GM23248 (cell line): ENCODE measurements around the gene MBTPS1. TPM values are rescaled to one million over a fixed set of nuclear protein-coding genes. Genes with fewer than 3 reads are reported as not detected.

Experiments
- DNase-seq: peaks from one replicate; pipeline ENCODE4 v3.0.0-alpha.2; 2015
- H2AFZ ChIP-seq: fragments of 200-600 bp; sonication (generic); 2 replicates; pipeline ENCODE4 v1.6.1; 2016; ENCODE audit warnings: antibody characterized with exemption
- H3F3A ChIP-seq: fragments of 200-600 bp; sonication (generic); 2 replicates; pipeline ENCODE4 v1.6.1; 2016; ENCODE audit warnings: mild to moderate bottlenecking, antibody characterized with exemption, mixed run types; ENCODE audit not compliant: insufficient read depth
- H3K27ac ChIP-seq: fragments of 200-600 bp; sonication (generic); 2 replicates; pipeline ENCODE4 v1.5.1; 2016; ENCODE audit warnings: mild to moderate bottlenecking
- H3K27me3 ChIP-seq: fragments of 200-600 bp; sonication (generic); replicated peaks from 2 replicates; pipeline ENCODE4 v1.6.1; 2016; ENCODE audit warnings: mild to moderate bottlenecking; ENCODE audit not compliant: insufficient read depth
- H3K36me3 ChIP-seq: fragments of 200-600 bp; sonication (generic); 2 replicates; pipeline ENCODE4 v1.6.1; 2016; ENCODE audit warnings: low read depth, mild to moderate bottlenecking
- H3K4me1 ChIP-seq: fragments of 200-600 bp; sonication (generic); 2 replicates; pipeline ENCODE4 v1.6.1; 2016; ENCODE audit warnings: mild to moderate bottlenecking; ENCODE audit not compliant: insufficient read depth
- H3K4me2 ChIP-seq: fragments of 200-600 bp; sonication (generic); one replicate; pipeline ENCODE4 v1.6.1; 2016; ENCODE audit warnings: mild to moderate bottlenecking; ENCODE audit not compliant: unreplicated experiment
- H3K4me3 ChIP-seq: fragments of 200-600 bp; sonication (generic); 2 replicates; pipeline ENCODE4 v1.5.1; 2016; ENCODE audit warnings: mild to moderate bottlenecking
- H3K79me2 ChIP-seq: fragments of 200-600 bp; sonication (generic); 2 replicates; pipeline ENCODE4 v1.6.1; 2016; ENCODE audit warnings: mild to moderate bottlenecking; ENCODE audit not compliant: insufficient read depth
- H3K9ac ChIP-seq: fragments of 200-600 bp; sonication (generic); 2 replicates; pipeline ENCODE4 v1.6.1; 2016; ENCODE audit warnings: mild to moderate bottlenecking
- H3K9me2 ChIP-seq: fragments of 200-600 bp; sonication (generic); 2 replicates; pipeline ENCODE4 v1.6.1; 2016; ENCODE audit warnings: mixed run types, mild to moderate bottlenecking, moderate library complexity; ENCODE audit not compliant: insufficient read depth
- H3K9me3 ChIP-seq: fragments of 200-600 bp; sonication (generic); one replicate; pipeline ENCODE4 v1.6.1; 2017; ENCODE audit warnings: low read depth
- H4K20me1 ChIP-seq: fragments of 200-600 bp; sonication (generic); 2 replicates; pipeline ENCODE4 v1.6.0; 2016; ENCODE audit not compliant: insufficient read depth
- EZH2 ChIP-seq: fragments of 200-600 bp; sonication (generic); IDR thresholded peaks from 2 replicates; pipeline ENCODE4 v1.6.1; 2018; ENCODE audit warnings: antibody characterized with exemption, mild to moderate bottlenecking; ENCODE audit not compliant: insufficient read depth, poor library complexity, severe bottlenecking
- EZH2phosphoT487 ChIP-seq: fragments of 200-600 bp; sonication (generic); IDR thresholded peaks from 2 replicates; pipeline ENCODE4 v1.6.1; 2018; ENCODE audit warnings: antibody characterized with exemption, moderate library complexity, mild to moderate bottlenecking, low read depth; ENCODE audit not compliant: insufficient read depth
- WGBS, 2 experiments: methylation state at CpG; one replicate each; pipeline ENCODE4 v1.1.6; 2015 to 2017; ENCODE audit warnings: low lambda C conversion rate in 2 of 2, low coverage in 1 of 2; ENCODE audit errors: missing lambda C conversion rate in 2 of 2; 5-methylcytosine and 5-hydroxymethylcytosine counted together
- in situ Hi-C: fragments of 300-500 bp; cut with MboI; formaldehyde crosslinking; loops from 2 replicates; pipeline ENCODE4 v1.15.0; 2020
- polyA plus RNA-seq: library from polyadenylated mRNA; unstranded; fragments of >200 nt; fragmentation: Nextera tagmentation; extraction: Ambion mirVana; gene quantifications from 2 replicates; pipeline ENCODE4 v1.2.1, GENCODE V29; 2016
- total RNA-seq: library from RNA; depleted of rRNA; stranded (reverse); fragments of >200 nt; shearing (Covaris generic); gene quantifications from 2 replicates; pipeline ENCODE4 v1.2.3, GENCODE V29; 2014

MBTPS1 gene
- total and polyA plus RNA-seq, 2 experiments from 2014 or later: 84.0 to 95.7 TPM

DNA sequence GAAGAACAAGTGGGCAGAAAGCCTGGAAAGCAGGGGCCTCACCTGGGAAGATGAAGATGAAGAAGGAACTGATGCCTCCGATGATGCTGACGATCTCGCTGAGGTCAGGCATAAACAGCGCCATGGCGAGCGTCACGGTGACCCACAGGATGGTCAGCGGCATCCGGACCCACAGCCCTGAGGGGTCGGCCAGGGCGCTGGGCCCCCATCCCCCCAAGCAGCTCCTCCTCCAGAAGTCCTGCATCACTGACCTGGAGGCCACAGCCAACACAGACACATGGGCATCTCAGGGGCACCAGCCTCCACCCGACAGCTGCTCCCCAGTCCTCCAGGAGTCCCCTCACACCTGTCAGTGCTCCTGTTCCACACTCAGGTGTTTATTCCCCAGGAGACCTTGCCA, 100.3 kb downstream of the MBTPS1 start:
- no peaks in the 10 kb centered on the region for H3K4me1 ChIP-seq
- 84 to 94% methylated on average over 3 to 11 of the region's 12 CpGs for WGBS, 2 experiments

DNA sequence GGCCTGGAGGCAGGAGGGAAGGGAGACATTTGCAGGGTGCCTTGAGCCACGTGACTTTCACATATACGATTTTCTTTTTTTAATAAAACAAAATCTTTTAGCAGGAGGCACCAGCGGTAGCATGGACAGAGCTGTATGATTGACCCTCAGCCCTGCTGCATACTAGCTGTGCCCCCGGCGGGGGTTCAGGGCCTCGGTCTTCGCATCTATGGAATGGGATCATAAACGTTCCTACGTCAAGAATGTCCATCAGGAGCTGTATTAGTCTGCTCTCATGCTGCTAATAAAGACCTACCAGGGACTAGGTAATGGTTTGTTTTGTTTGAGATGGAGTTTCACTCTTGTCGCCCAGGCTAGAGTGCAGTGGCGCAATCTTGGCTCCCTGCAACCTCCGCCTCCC, 101.3 kb downstream of the MBTPS1 start:
- Histone ChIP-seq H3K4me2 (no peak overlapping the region), H3F3A (no peaks in the 10 kb centered on the region), H3K27ac (no peak overlapping the region), H3K27me3 (0 out of 2 replicates have a peak, but pooled peaks cover 5% of the 10 kb centered on the region), H3K9me2 (no peaks in the 10 kb centered on the region), H4K20me1 (no peaks in the 10 kb centered on the region), H2AFZ (no peak overlapping the region), H3K36me3 (no peaks in the 10 kb centered on the region), H3K9ac (no peak overlapping the region), H3K9me3 (no peaks in the 10 kb centered on the region), H3K4me3 (no peak overlapping the region), H3K4me1 (no peaks in the 10 kb centered on the region), H3K79me2 (no peaks in the 10 kb centered on the region)
- 68 to 71% methylated on average over 12 of the region's 12 CpGs for WGBS, 2 experiments
- DNase-seq: no peak
- in situ Hi-C loops: no loop called here
- no peak for TF ChIP-seq EZH2phosphoT487
- TF ChIP-seq EZH2: no peak

More for the DNA sequence above, 100.3 kb downstream of the MBTPS1 start:
- Histone ChIP-seq H3K9me2 (no peaks in the 10 kb centered on the region), H3K4me3 (no peak overlapping the region), H3K9ac (no peak overlapping the region), H2AFZ (no peak overlapping the region), H3K4me2 (no peak overlapping the region), H4K20me1 (no peaks in the 10 kb centered on the region), H3F3A (no peaks in the 10 kb centered on the region), H3K9me3 (no peaks in the 10 kb centered on the region), H3K27ac (no peak overlapping the region), H3K36me3 (no peaks in the 10 kb centered on the region), H3K79me2 (no peaks in the 10 kb centered on the region), H3K27me3 (0 out of 2 replicates have a peak, but pooled peaks cover 5% of the 10 kb centered on the region)
- TF ChIP-seq EZH2phosphoT487: no peak
- TF ChIP-seq EZH2: no peak
- in situ Hi-C loops: no loop called here
- no peak for DNase-seq

DNA sequence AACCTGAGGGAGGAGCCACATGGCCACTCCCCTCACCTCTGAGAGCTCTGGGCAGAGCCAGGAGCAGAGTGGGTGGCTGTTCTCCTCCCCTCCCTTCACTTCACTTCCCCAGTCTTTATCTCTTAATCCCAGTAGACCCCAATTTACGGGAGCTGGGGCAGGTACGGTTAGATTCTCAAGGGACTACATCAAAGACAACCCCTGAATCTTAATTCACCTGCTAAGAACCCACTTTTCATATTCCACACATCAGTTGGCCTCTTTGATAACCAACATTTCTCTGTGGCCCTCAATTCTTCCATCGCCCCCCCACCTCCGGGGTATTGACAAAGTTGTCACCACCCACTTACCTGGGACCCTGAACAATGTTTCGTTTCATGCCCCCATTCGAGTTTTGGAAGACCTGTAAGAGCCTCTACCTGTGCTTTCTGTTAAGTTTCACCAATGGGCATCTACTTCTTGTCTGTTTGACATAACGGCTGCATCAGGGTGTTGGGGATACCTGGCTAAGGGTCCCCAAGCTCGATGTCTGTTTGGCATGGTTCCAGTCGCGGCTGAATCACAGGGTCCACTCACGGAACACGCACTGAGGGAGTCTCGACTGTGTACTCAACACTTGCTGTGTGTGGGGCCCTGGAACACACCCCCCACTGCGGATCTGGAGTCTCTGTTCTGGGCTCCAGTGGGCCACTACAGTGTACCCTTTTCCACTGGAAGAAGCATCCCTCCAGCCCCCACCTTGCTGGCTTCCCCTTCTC, 102.0 kb downstream of the MBTPS1 start:
- Histone ChIP-seq H3K27me3 (0 out of 2 replicates have a peak, but pooled peaks cover 5% of the 10 kb centered on the region), H3F3A (no peaks in the 10 kb centered on the region), H3K9me2 (no peaks in the 10 kb centered on the region), H3K79me2 (no peaks in the 10 kb centered on the region), H3K4me2 (no peak overlapping the region), H3K9me3 (no peaks in the 10 kb centered on the region), H3K4me3 (no peak overlapping the region), H3K27ac (no peak overlapping the region), H2AFZ (no peak overlapping the region), H3K36me3 (no peaks in the 10 kb centered on the region), H4K20me1 (no peaks in the 10 kb centered on the region), H3K9ac (no peak overlapping the region), H3K4me1 (no peaks in the 10 kb centered on the region)
- in situ Hi-C loops: no loop called here
- TF ChIP-seq EZH2 (no peak), EZH2phosphoT487 (no peak)
- 55 to 57% methylated on average over 14 of the region's 14 CpGs for WGBS, 2 experiments
- no peak for DNase-seq

DNA sequence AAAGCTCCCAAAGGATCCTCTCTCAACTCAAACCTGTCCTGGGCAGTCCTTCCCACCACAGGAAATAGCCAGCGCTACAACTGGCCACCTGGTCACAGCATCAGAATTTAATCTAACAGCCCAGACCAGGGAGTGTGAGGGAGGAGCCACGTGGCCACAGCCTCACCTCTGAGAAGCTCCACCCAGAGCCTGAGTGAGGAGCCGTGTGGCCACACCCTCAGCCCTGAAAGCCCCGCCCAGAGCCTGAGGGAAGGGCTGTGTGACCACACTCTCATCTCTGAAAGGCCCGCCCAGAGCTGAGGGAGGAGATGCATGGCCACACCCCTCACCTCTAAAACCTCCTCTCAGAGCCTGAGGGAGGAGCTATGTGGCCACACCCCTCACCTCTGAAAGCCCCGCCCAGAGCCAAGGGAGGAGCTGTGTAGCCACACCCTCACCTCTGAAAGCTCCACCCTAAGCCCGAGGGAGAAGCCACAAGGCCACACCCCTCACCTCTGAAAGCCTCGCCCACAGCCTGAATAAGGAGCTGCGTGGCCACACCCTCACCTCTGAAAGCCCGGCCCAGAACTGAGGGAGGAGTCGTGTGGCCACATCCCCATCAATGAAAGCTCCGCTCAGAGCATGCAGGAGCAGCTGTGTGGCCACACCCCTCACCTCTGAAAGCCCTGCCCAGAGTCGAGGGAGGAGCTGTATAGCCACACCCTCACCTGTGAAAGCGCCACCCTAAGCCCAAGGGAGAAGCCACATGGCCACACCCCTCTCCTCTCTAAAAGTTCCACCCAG, 102.8 kb downstream of the MBTPS1 start:
- 4 to 9% methylated on average over 14 of the region's 14 CpGs for WGBS, 2 experiments
- Histone ChIP-seq H3K79me2 (no peaks in the 10 kb centered on the region), H3K36me3 (no peaks in the 10 kb centered on the region), H3K9me2 (no peaks in the 10 kb centered on the region), H3K4me2 (no peak overlapping the region), H3K9ac (no peak overlapping the region), H3K4me1 (no peaks in the 10 kb centered on the region), H3F3A (no peaks in the 10 kb centered on the region), H2AFZ (no peak overlapping the region), H3K27me3 (peaks cover 8% of the 10 kb centered on the region; the same call in 1 of the 2 replicates), H4K20me1 (no peaks in the 10 kb centered on the region), H3K4me3 (no peak overlapping the region), H3K9me3 (no peaks in the 10 kb centered on the region), H3K27ac (no peak overlapping the region)
- in situ Hi-C loops: no loop called here
- DNase-seq: peak; percentile 68
- TF ChIP-seq EZH2phosphoT487 (no peak), EZH2 (no peak)
